Measurements from ENCODE around the gene TALDO1.

- TF ChIP-seq CTCF (IDR thresholded peaks at IDR 0.05; ENCODE audit: low read length) (no peak), EZH2 (IDR thresholded peaks at IDR 0.05; ENCODE audit: borderline replicate concordance, low read length) (no peak)
These were observed 24.4 kb downstream of the TALDO1 start for GRCh38 chr11:771617-772204.
